ENCODE measurements around the gene SLC24A3.
A peak's percentile ranks its signal among the peaks of the same experiment; 100 is the strongest.

The SLC24A3 gene

GRCh38 chr20:19457611-19458010 lies 245.2 kb downstream of the SLC24A3 start:
- 86 to 92% methylated on average over 2 of the region's 3 CpGs for WGBS, 2 experiments (ENCODE audit: insufficient coverage in 2 of 2)
- Histone ChIP-seq H3K36me3 (ENCODE audit: control insufficient read depth, insufficient read depth, low read length) (no peaks in the 10 kb centered on the region), H3K4me1 (ENCODE audit: control insufficient read depth, insufficient read depth, low read length, poor library complexity, severe bottlenecking) (no peaks in the 10 kb centered on the region), H3K27ac (ENCODE audit: low read depth, low read length, severe bottlenecking) (no peak overlapping the region), H3K9me3 (ENCODE audit: control insufficient read depth, low read length) (no peaks in the 10 kb centered on the region), H3K4me3 (ENCODE audit: extremely low read depth, insufficient read depth, low read length, poor library complexity, severe bottlenecking) (no peak overlapping the region)

- no peaks in the 10 kb centered on the region for H3K9me3 ChIP-seq (ENCODE audit: control insufficient read depth, low read length)
- H3K4me3 ChIP-seq (ENCODE audit: extremely low read depth, insufficient read depth, low read length, poor library complexity, severe bottlenecking), result no peak overlapping the region
- H3K27ac ChIP-seq (ENCODE audit: low read depth, low read length, severe bottlenecking), result no peak overlapping the region
- no peaks in the 10 kb centered on the region for H3K36me3 ChIP-seq (ENCODE audit: control insufficient read depth, insufficient read depth, low read length)
- WGBS, 2 experiments (ENCODE audit: insufficient coverage in 2 of 2), result 87 to 90% methylated on average over 3 of the region's 6 CpGs
- no peaks in the 10 kb centered on the region for H3K4me1 ChIP-seq (ENCODE audit: control insufficient read depth, insufficient read depth, low read length, poor library complexity, severe bottlenecking)
Measured at GRCh38 chr20:19460386-19460785, 247.9 kb downstream of the SLC24A3 start.

DNA sequence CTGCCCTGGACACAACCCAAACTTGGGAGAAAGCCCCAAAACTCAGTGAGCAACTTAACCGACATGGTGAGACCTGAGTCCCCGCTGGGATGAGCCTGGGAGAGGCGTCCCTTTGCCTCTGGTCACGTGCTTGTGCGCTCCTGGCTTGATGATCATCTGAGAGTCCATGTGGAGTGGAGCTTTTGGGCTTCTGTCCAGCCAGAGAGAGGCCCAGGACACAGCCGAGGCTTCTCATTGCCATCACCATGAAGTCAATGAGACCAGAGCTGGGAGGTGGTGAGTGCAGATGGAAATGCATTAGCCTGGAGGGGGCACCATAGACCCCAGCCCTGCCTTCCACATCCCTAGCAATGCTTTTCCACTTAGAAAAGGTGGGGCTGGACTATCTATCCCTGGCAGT lies 250.0 kb downstream of the SLC24A3 start:
- no peak overlapping the region for H3K27ac ChIP-seq (ENCODE audit: low read depth, low read length, severe bottlenecking)
- H3K4me1 ChIP-seq (ENCODE audit: control insufficient read depth, insufficient read depth, low read length, poor library complexity, severe bottlenecking), result no peaks in the 10 kb centered on the region
- no peak overlapping the region for H3K4me3 ChIP-seq (ENCODE audit: extremely low read depth, insufficient read depth, low read length, poor library complexity, severe bottlenecking)
- no peaks in the 10 kb centered on the region for H3K9me3 ChIP-seq (ENCODE audit: control insufficient read depth, low read length)
- no peaks in the 10 kb centered on the region for H3K36me3 ChIP-seq (ENCODE audit: control insufficient read depth, insufficient read depth, low read length)
- WGBS, 2 experiments (ENCODE audit: insufficient coverage in 2 of 2), result 86 to 94% methylated on average over 4 to 6 of the region's 6 CpGs

- WGBS, 2 experiments (ENCODE audit: insufficient coverage in 2 of 2), result 88 to 96% methylated on average over 3 to 4 of the region's 4 CpGs
- Histone ChIP-seq H3K4me1 (ENCODE audit: control insufficient read depth, insufficient read depth, low read length, poor library complexity, severe bottlenecking) (no peaks in the 10 kb centered on the region), H3K4me3 (ENCODE audit: extremely low read depth, insufficient read depth, low read length, poor library complexity, severe bottlenecking) (no peak overlapping the region), H3K9me3 (ENCODE audit: control insufficient read depth, low read length) (no peaks in the 10 kb centered on the region), H3K36me3 (ENCODE audit: control insufficient read depth, insufficient read depth, low read length) (no peaks in the 10 kb centered on the region), H3K27ac (ENCODE audit: low read depth, low read length, severe bottlenecking) (no peak overlapping the region)
Measured at GRCh38 chr20:19463597-19463996, 251.2 kb downstream of the SLC24A3 start.

GRCh38 chr20:19465536-19465935 lies 253.1 kb downstream of the SLC24A3 start:
- Histone ChIP-seq H3K4me1 (ENCODE audit: control insufficient read depth, insufficient read depth, low read length, poor library complexity, severe bottlenecking) (no peaks in the 10 kb centered on the region), H3K36me3 (ENCODE audit: control insufficient read depth, insufficient read depth, low read length) (no peaks in the 10 kb centered on the region), H3K9me3 (ENCODE audit: control insufficient read depth, low read length) (no peaks in the 10 kb centered on the region), H3K4me3 (ENCODE audit: extremely low read depth, insufficient read depth, low read length, poor library complexity, severe bottlenecking) (no peak overlapping the region), H3K27ac (ENCODE audit: low read depth, low read length, severe bottlenecking) (peak overlapping the region; percentile 5)
- whole genome bisulfite sequencing, 2 experiments (ENCODE audit: insufficient coverage in 2 of 2), result 82 to 83% methylated on average over 2 of the region's 2 CpGs

DNA sequence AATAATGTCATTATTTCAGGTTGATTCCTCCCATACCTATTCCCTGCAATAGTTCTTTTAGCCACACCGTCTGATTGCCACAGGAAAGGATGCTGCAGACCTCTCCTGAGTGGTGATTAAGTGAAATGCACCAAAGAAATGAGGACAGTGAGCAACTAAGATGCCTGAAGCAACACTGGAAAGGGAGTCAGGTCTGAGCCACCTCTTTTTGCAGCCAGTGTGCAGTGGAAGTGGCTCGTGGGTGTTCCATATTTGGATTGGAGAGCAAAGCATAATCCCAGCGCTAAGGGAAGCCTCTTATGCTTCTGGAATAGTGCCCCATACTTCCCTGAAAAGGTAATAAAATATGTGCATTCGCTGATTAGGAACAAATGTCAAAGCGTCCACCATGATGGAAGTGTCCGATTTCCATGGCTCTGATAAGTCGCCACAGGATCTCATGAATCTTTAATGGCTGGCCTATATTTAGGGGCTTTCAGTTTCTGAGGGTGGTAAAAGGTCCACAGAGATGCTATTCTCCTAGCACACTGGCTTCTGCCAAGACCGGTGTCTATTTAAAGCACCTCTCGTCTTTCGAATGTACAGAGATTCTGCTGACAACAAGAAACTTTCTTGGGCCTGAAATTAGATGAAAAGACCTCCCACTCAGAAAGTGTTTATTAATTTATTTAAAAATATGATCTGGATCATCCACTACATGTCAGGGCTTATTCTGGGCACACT lies 253.9 kb downstream of the SLC24A3 start:
- Histone ChIP-seq H3K9me3 (ENCODE audit: control insufficient read depth, low read length) (no peaks in the 10 kb centered on the region), H3K4me3 (ENCODE audit: extremely low read depth, insufficient read depth, low read length, poor library complexity, severe bottlenecking) (no peak overlapping the region), H3K36me3 (ENCODE audit: control insufficient read depth, insufficient read depth, low read length) (no peaks in the 10 kb centered on the region), H3K4me1 (ENCODE audit: control insufficient read depth, insufficient read depth, low read length, poor library complexity, severe bottlenecking) (no peaks in the 10 kb centered on the region), H3K27ac (ENCODE audit: low read depth, low read length, severe bottlenecking) (no peak overlapping the region)
- WGBS, 2 experiments (ENCODE audit: insufficient coverage in 2 of 2), result 88 to 91% methylated on average over 7 of the region's 10 CpGs

GRCh38 chr20:19473216-19473921 lies 260.9 kb downstream of the SLC24A3 start:
- H3K9me3 ChIP-seq (ENCODE audit: control insufficient read depth, low read length), result no peaks in the 10 kb centered on the region
- H3K4me1 ChIP-seq (ENCODE audit: control insufficient read depth, insufficient read depth, low read length, poor library complexity, severe bottlenecking), result no peaks in the 10 kb centered on the region
- no peak overlapping the region for H3K27ac ChIP-seq (ENCODE audit: low read depth, low read length, severe bottlenecking)
- no peaks in the 10 kb centered on the region for H3K36me3 ChIP-seq (ENCODE audit: control insufficient read depth, insufficient read depth, low read length)
- H3K4me3 ChIP-seq (ENCODE audit: extremely low read depth, insufficient read depth, low read length, poor library complexity, severe bottlenecking), result no peak overlapping the region
- 85 to 96% methylated on average over 3 to 5 of the region's 8 CpGs for WGBS, 2 experiments (ENCODE audit: insufficient coverage in 2 of 2)

DNA sequence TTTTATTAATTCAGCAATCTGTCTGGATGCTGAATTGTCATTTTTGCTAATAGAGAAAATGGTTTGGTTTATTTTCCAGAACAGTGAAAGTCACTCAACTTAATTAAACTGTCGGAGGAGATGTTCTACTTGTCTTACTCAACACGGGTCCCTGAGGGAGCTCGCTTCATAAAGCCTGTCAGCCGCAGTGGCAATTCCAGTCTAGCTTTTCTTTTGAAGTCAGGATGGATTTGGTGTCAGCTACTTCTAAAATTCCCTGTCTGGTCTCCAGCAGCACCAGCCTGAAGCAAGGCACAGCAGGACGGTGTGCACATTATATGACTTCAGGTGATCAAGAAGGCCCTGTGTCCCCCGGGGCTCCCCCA lies 261.5 kb downstream of the SLC24A3 start:
- 73 to 100% methylated on average over 1 to 2 of the region's 6 CpGs for WGBS, 2 experiments (ENCODE audit: insufficient coverage in 2 of 2)
- Histone ChIP-seq H3K9me3 (ENCODE audit: control insufficient read depth, low read length) (no peaks in the 10 kb centered on the region), H3K4me1 (ENCODE audit: control insufficient read depth, insufficient read depth, low read length, poor library complexity, severe bottlenecking) (no peaks in the 10 kb centered on the region), H3K27ac (ENCODE audit: low read depth, low read length, severe bottlenecking) (no peak overlapping the region), H3K4me3 (ENCODE audit: extremely low read depth, insufficient read depth, low read length, poor library complexity, severe bottlenecking) (no peak overlapping the region), H3K36me3 (ENCODE audit: control insufficient read depth, insufficient read depth, low read length) (no peaks in the 10 kb centered on the region)

DNA sequence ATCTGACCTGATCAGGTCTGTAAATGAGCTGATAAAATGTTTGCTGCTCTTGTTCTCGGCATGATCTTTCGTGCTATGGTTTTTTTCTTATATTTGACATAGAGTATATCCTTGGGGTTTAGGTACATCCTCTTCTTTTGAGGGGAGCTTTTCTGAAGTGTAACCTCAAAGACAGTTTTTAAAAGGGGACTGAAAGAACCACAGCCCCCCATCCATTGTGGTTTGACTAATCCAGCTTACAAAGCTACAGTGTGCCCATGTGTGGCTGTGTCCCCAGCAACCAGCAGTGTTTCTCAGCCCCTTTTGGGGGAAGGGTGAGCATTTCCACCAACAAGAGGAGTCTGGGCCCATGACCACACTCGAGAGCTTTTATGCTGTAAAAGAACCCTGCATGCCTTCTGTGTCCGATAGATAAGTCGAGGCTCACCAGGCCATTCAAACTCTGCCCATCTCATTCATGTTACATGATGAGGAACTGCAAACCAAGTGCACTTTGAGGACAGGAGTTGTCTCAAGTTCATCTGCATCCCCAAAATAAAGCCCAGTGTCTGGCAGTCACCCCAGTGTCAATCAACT lies 266.0 kb downstream of the SLC24A3 start:
- H3K36me3 ChIP-seq (ENCODE audit: control insufficient read depth, insufficient read depth, low read length), result no peaks in the 10 kb centered on the region
- no peaks in the 10 kb centered on the region for H3K9me3 ChIP-seq (ENCODE audit: control insufficient read depth, low read length)
- no peak overlapping the region for H3K27ac ChIP-seq (ENCODE audit: low read depth, low read length, severe bottlenecking)
- no peak overlapping the region for H3K4me3 ChIP-seq (ENCODE audit: extremely low read depth, insufficient read depth, low read length, poor library complexity, severe bottlenecking)
- 89 to 90% methylated on average over 3 of the region's 5 CpGs for WGBS, 2 experiments (ENCODE audit: insufficient coverage in 2 of 2)
- no peaks in the 10 kb centered on the region for H3K4me1 ChIP-seq (ENCODE audit: control insufficient read depth, insufficient read depth, low read length, poor library complexity, severe bottlenecking)

DNA sequence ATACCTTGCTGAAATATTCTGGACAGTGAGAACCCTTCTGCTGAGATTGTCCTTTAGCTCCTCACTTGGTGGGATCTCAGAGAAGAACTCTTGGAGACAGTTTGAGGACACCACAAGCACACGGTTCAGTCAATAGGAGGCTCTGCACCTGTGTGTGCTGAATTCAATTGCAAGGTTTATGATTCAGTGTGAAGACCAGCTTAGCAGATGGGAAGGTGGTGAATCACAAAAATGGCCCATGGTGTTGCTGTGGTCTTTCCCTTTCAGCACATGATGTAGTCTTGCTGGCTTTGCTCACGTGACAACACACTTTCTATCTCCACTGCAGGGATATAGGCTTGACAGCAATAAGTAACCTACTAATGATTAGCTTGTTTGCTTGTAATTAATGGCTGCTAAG lies 270.3 kb downstream of the SLC24A3 start:
- 86% methylated on average over 1 of the region's 2 CpGs; no CpG with 5 or more reads in 1 of the 2 experiments for whole genome bisulfite sequencing, 2 experiments (ENCODE audit: insufficient coverage in 2 of 2)
- no peak overlapping the region for H3K27ac ChIP-seq (ENCODE audit: low read depth, low read length, severe bottlenecking)
- no peaks in the 10 kb centered on the region for H3K9me3 ChIP-seq (ENCODE audit: control insufficient read depth, low read length)
- H3K4me3 ChIP-seq (ENCODE audit: extremely low read depth, insufficient read depth, low read length, poor library complexity, severe bottlenecking), result no peak overlapping the region
- no peaks in the 10 kb centered on the region for H3K4me1 ChIP-seq (ENCODE audit: control insufficient read depth, insufficient read depth, low read length, poor library complexity, severe bottlenecking)
- H3K36me3 ChIP-seq (ENCODE audit: control insufficient read depth, insufficient read depth, low read length), result no peaks in the 10 kb centered on the region

DNA sequence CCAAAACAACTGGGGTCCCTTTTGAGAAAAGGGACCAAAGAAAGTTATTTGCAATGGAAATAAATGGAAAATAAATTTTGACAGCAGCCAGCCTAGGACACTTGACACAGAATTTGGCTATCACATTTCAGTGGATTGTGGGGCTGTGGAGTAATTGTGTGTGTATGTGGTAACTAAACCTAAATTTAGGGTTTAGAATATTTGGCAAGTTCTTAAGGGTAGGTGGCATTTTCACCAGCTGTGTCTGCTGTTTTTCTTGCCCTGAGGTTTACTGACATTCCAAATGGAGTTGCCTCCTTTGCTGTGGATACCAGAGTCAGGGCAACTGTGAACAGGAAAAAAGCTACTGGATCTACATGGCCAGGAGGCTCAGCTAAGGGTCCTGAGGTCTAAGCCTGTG lies 270.9 kb downstream of the SLC24A3 start:
- no peaks in the 10 kb centered on the region for H3K36me3 ChIP-seq (ENCODE audit: control insufficient read depth, insufficient read depth, low read length)
- H3K27ac ChIP-seq (ENCODE audit: low read depth, low read length, severe bottlenecking), result no peak overlapping the region
- no peaks in the 10 kb centered on the region for H3K4me1 ChIP-seq (ENCODE audit: control insufficient read depth, insufficient read depth, low read length, poor library complexity, severe bottlenecking)
- no peak overlapping the region for H3K4me3 ChIP-seq (ENCODE audit: extremely low read depth, insufficient read depth, low read length, poor library complexity, severe bottlenecking)
- H3K9me3 ChIP-seq (ENCODE audit: control insufficient read depth, low read length), result no peaks in the 10 kb centered on the region

All from mesodermal cell (in vitro differentiated cells).